Peyer's patch (tissue), 4 donors: Measurements from ENCODE around the gene AK8. TPM values are rescaled to one million over a fixed set of nuclear protein-coding genes. Genes with fewer than 3 reads are reported as not detected.

Experiments used
- DNase-seq, 3 donors: peaks; one replicate each; pipeline ENCODE4 v3.0.0-alpha.2; 2017 to 2019
- H3K27ac ChIP-seq, 4 donors: fragments of 200-600 bp; sonication (generic); one replicate each; pipeline ENCODE4 v1.5.1; 2016 to 2019
- H3K27me3 ChIP-seq, 2 donors: fragments of 200-600 bp; sonication (generic); one replicate each; pipeline ENCODE4 v1.5.1; 2019
- H3K36me3 ChIP-seq, 3 donors: fragments of 200-600 bp; sonication (generic); one replicate each; pipeline ENCODE4 v1.5.1; 2016 to 2019
- H3K4me1 ChIP-seq, 4 donors: fragments of 200-600 bp; sonication (generic); one replicate each; pipeline ENCODE4 v1.5.1; 2016 to 2019
- H3K4me3 ChIP-seq, 4 donors: fragments of 200-600 bp; sonication (generic); 1 replicate in 3 of 4; 2 replicates in 1 of 4; pipeline ENCODE4 v1.5.1; 2016 to 2019; ENCODE audit warnings: mild to moderate bottlenecking in 1 of 4
- H3K9me3 ChIP-seq, 4 donors: fragments of 200-600 bp; sonication (generic); one replicate each; pipeline ENCODE4 v1.5.1; 2016 to 2019; ENCODE audit warnings: mild to moderate bottlenecking in 1 of 4
- CTCF ChIP-seq, 6 experiments: fragments of 450-650 bp in 4 of 6; fragments of 200-600 bp in 2 of 6; sonication (generic) in 1 of 6; IDR thresholded peaks; one replicate each; pipeline ENCODE4 v1.5.1; 2017 to 2019; ENCODE audit warnings: antibody characterized with exemption in 6 of 6, mild to moderate bottlenecking in 3 of 6, moderate library complexity in 1 of 6
- POLR2A ChIP-seq, 2 donors: fragments of 450-650 bp; IDR thresholded peaks; one replicate each; pipeline ENCODE4 v1.5.1; 2017; ENCODE audit warnings: antibody characterized with exemption in 2 of 2, mild to moderate bottlenecking in 2 of 2, moderate library complexity in 2 of 2
- total RNA-seq, 4 donors: library from RNA; depleted of rRNA; stranded (reverse); fragments of >200 nt; gene quantifications; one replicate each; pipeline ENCODE4 v1.1.0, GENCODE V29; 2016

AK8 gene
- total RNA-seq, 4 donors from 2014 or later: not detected

- no peak overlapping the region for H3K4me3 ChIP-seq
- no peaks in the 10 kb centered on the region for H3K27me3 ChIP-seq
- DNase-seq: no peak
- no peaks in the 10 kb centered on the region for H3K36me3 ChIP-seq
- no peak overlapping the region for H3K27ac ChIP-seq
- peaks cover 0 to 9% (median under 1%) of the 10 kb centered on the region in 4 donors for H3K4me1 ChIP-seq
- H3K9me3 ChIP-seq: no peaks in the 10 kb centered on the region
- TF ChIP-seq CTCF (IDR thresholded peaks at IDR 0.05) (no peak), POLR2A (IDR thresholded peaks at IDR 0.05) (no peak)
These were observed 83.2 kb downstream of the AK8 start for GRCh38 chr9:132794730-132795380.

GRCh38 chr9:132793606-132794580 lies 84.2 kb downstream of the AK8 start:
- peaks cover 0 to 2% (median 0%) of the 10 kb centered on the region in 4 donors for H3K4me1 ChIP-seq
- H3K27ac ChIP-seq: no peak overlapping the region
- no peaks in the 10 kb centered on the region for H3K9me3 ChIP-seq
- H3K27me3 ChIP-seq: no peaks in the 10 kb centered on the region
- DNase-seq: no peak
- no peak overlapping the region for H3K4me3 ChIP-seq
- TF ChIP-seq CTCF (IDR thresholded peaks at IDR 0.05) (no peak), POLR2A (IDR thresholded peaks at IDR 0.05) (no peak)
- no peaks in the 10 kb centered on the region for H3K36me3 ChIP-seq

GRCh38 chr9:132792547-132792946 lies 85.5 kb downstream of the AK8 start:
- H3K9me3 ChIP-seq: no peaks in the 10 kb centered on the region
- H3K4me3 ChIP-seq: no peak overlapping the region
- no peaks in the 10 kb centered on the region for H3K36me3 ChIP-seq
- TF ChIP-seq POLR2A (IDR thresholded peaks at IDR 0.05) (no peak), CTCF (IDR thresholded peaks at IDR 0.05) (no peak)
- H3K4me1 ChIP-seq: no peaks in the 10 kb centered on the region
- no peak overlapping the region for H3K27ac ChIP-seq
- H3K27me3 ChIP-seq: no peaks in the 10 kb centered on the region
- no peak for DNase-seq

- no peaks in the 10 kb centered on the region for H3K9me3 ChIP-seq
- no peak overlapping the region for H3K4me3 ChIP-seq
- no peaks in the 10 kb centered on the region for H3K36me3 ChIP-seq
- no peak for DNase-seq
- TF ChIP-seq POLR2A (IDR thresholded peaks at IDR 0.05) (no peak), CTCF (IDR thresholded peaks at IDR 0.05) (no peak)
- H3K4me1 ChIP-seq: no peaks in the 10 kb centered on the region
- no peaks in the 10 kb centered on the region for H3K27me3 ChIP-seq
- H3K27ac ChIP-seq: no peak overlapping the region
These were observed 86.3 kb downstream of the AK8 start for GRCh38 chr9:132791699-132792240.

GRCh38 chr9:132789719-132790118 lies 88.4 kb downstream of the AK8 start:
- H3K9me3 ChIP-seq: no peaks in the 10 kb centered on the region
- TF ChIP-seq CTCF (IDR thresholded peaks at IDR 0.05): no peak
- TF ChIP-seq POLR2A (IDR thresholded peaks at IDR 0.05): no peak
- no peak for DNase-seq
- no peaks in the 10 kb centered on the region for H3K4me1 ChIP-seq
- no peaks in the 10 kb centered on the region for H3K27me3 ChIP-seq
- H3K4me3 ChIP-seq: no peak overlapping the region
- no peaks in the 10 kb centered on the region for H3K36me3 ChIP-seq
- no peak overlapping the region for H3K27ac ChIP-seq
